ENCODE results near the gene LOXL3. TPM values are rescaled to one million over a fixed set of nuclear protein-coding genes. Genes with fewer than 3 reads are reported as not detected.

Gene LOXL3
- total and polyA plus RNA-seq, 2 of the 8 experiments (the other 6 are each of a cell fraction or from before 2014, with no cell fraction given) = 22.4 to 27.2 TPM

GRCh38 chr2:74493546-74493945, 60.2 kb downstream of the LOXL3 start:
- Histone ChIP-seq H2AFZ (ENCODE audit: low read length) (no peak overlapping the region), H3K4me3 (ENCODE audit: extremely low read depth in 1 of 4, insufficient read depth in 2 of 4, low read depth in 3 of 4, low read length in 4 of 4) (no peak overlapping the region), H3K18ac (ENCODE audit: extremely low read depth, low read length) (no peak overlapping the region), H2BK12ac (ENCODE audit: low read depth, low read length) (no peak overlapping the region), H3K27me3 (replicated peaks in 1 of 4; ENCODE audit: control insufficient read depth in 3 of 4, extremely low read depth in 1 of 4, insufficient read depth in 3 of 4, low read length in 3 of 4) (peaks cover 24 to 37% (median 36%) of the 10 kb centered on the region in 4 experiments), H4K5ac (ENCODE audit: insufficient read length, low read depth, low read length) (no peak overlapping the region), H3K36me3 (ENCODE audit: control insufficient read depth in 2 of 4, insufficient read depth in 4 of 4, low read length in 3 of 4) (peaks cover 7 to 22% (median 18%) of the 10 kb centered on the region in 4 experiments), H3K9ac (replicated peaks in 1 of 4; ENCODE audit: extremely low read depth in 1 of 4, low read depth in 3 of 4, low read length in 3 of 4) (no peak overlapping the region), H4K91ac (replicated peaks; ENCODE audit: insufficient read length, low read length) (no peak overlapping the region), H3K14ac (ENCODE audit: insufficient read length) (no peak overlapping the region), H3K4me1 (replicated peaks in 1 of 4; ENCODE audit: control insufficient read depth in 3 of 4, insufficient read depth in 4 of 4, low read length in 3 of 4) (peaks cover 0 to 10% (median 6%) of the 10 kb centered on the region in 4 experiments; a peak in 5 of 7 replicates), H2AK5ac (ENCODE audit: low read depth, low read length) (no peak overlapping the region), H2BK20ac (ENCODE audit: low read length) (no peak overlapping the region), H3K9me3 (ENCODE audit: insufficient read depth in 2 of 2, low read depth in 1 of 2, low read length in 1 of 2) (no peaks in the 10 kb centered on the region), H3K4me2 (ENCODE audit: insufficient read depth in 1 of 2, low read depth in 2 of 2, low read length in 2 of 2) (no peak overlapping the region), H2BK120ac (replicated peaks; ENCODE audit: low read depth, low read length) (no peak overlapping the region), H3K79me2 (ENCODE audit: control insufficient read depth in 1 of 2, insufficient read depth in 2 of 2, low read length in 2 of 2) (no peaks in the 10 kb centered on the region), H3K23ac (ENCODE audit: insufficient read length) (no peak overlapping the region), H4K20me1 (replicated peaks in 1 of 2; ENCODE audit: control insufficient read depth in 1 of 2, insufficient read depth in 2 of 2, low read length in 2 of 2) (peaks cover 2 to 9% of the 10 kb centered on the region in 2 experiments), H3K27ac (ENCODE audit: low read depth, low read length) (no peak overlapping the region), H3K79me1 (ENCODE audit: low read depth, low read length) (no peaks in the 10 kb centered on the region), H3K23me2 (ENCODE audit: low read depth, low read length) (peaks cover 10% of the 10 kb centered on the region; the same call in 1 of the 2 replicates), H3K56ac (replicated peaks; ENCODE audit: insufficient read length, low read depth, low read length) (no peak overlapping the region), H4K8ac (ENCODE audit: extremely low read depth, insufficient read depth, low read length) (no peak overlapping the region), H3K4ac (replicated peaks; ENCODE audit: insufficient read length, low read depth, low read length) (no peak overlapping the region), H2BK15ac (ENCODE audit: low read length) (no peak overlapping the region), H2BK5ac (ENCODE audit: low read depth, low read length) (no peak overlapping the region)
- CTCF ChIA-PET (ENCODE audit: partially characterized antibody) = interaction anchor here (0.7 to 6.9 kb wide), 9 partner anchors 10 to 342 kb away, joined by 3 to 37 read pairs (median 3); partner anchors contain the start of genes CCDC142 and TTC31
- WGBS, 2 experiments (ENCODE audit: extremely low coverage in 1 of 2, insufficient coverage in 1 of 2, insufficient read length in 1 of 2, insufficient replicate concordance in 2 of 2, low coverage in 1 of 2, low lambda C conversion rate in 2 of 2, missing lambda C conversion rate in 1 of 2) = 85% methylated on average over 3 of the region's 3 CpGs; no CpG with 5 or more reads in 1 of the 2 experiments
- POLR2A ChIA-PET (ENCODE audit: partially characterized antibody) = interaction anchor here (0.8 to 4.6 kb wide), 6 partner anchors 10 to 53 kb away, joined by 3 to 17 read pairs (median 4); partner anchors contain the start of genes CCDC142, PCGF1 and TTC31
- TF ChIP-seq SUZ12 (IDR thresholded peaks at IDR 0.05; ENCODE audit: low read length) (no peak), CREB1 (IDR thresholded peaks at IDR 0.05) (no peak), KDM5A (IDR thresholded peaks at IDR 0.05; ENCODE audit: low read length) (no peak)
- DNase-seq (ENCODE audit: low read depth in 1 of 2, low spot score in 2 of 2) (no peak), FAIRE-seq (no peak)
